Spleen (tissue), 11 donors: Measurements from ENCODE around the gene FES. TPM values are rescaled to one million over a fixed set of nuclear protein-coding genes. Genes with fewer than 3 reads are reported as not detected.
A peak's percentile ranks its signal among the peaks of the same experiment; 100 is the strongest.

Experiments used
- DNase-seq: peaks from one replicate; pipeline ENCODE4 v3.0.0-alpha.2; 2020
- H3K27ac ChIP-seq, 8 donors: fragments of 200-600 bp; sonication (generic) in 7 of 8; 1 replicate in 4 of 8; 2 replicates in 4 of 8; pipeline versions ENCODE4 v1.5.0 to v1.8.0; 2016 to 2021; ENCODE audit warnings: inconsistent platforms in 4 of 8, mild to moderate bottlenecking in 4 of 8, moderate library complexity in 1 of 8
- H3K27me3 ChIP-seq, 7 donors: fragments of 200-600 bp; sonication (generic) in 6 of 7; replicated peaks in 1 of 7; 1 replicate in 4 of 7; 2 replicates in 3 of 7; pipeline versions ENCODE4 v1.5.0 to v1.8.0; 2016 to 2021; ENCODE audit warnings: inconsistent platforms in 3 of 7, mild to moderate bottlenecking in 1 of 7
- H3K36me3 ChIP-seq, 6 donors: fragments of 200-600 bp; sonication (generic) in 5 of 6; 1 replicate in 4 of 6; 2 replicates in 2 of 6; pipeline versions ENCODE4 v1.5.0 to v1.8.0; 2016 to 2021; ENCODE audit warnings: inconsistent platforms in 2 of 6
- H3K4me1 ChIP-seq, 6 donors: fragments of 200-600 bp; sonication (generic) in 5 of 6; 1 replicate in 3 of 6; 2 replicates in 3 of 6; pipeline versions ENCODE4 v1.5.0 to v1.8.0; 2016 to 2021; ENCODE audit warnings: inconsistent platforms in 3 of 6
- H3K4me3 ChIP-seq, 8 donors: fragments of 200-600 bp; sonication (generic) in 7 of 8; 1 replicate in 4 of 8; 2 replicates in 4 of 8; pipeline versions ENCODE4 v1.5.0 to v1.8.0; 2016 to 2021; ENCODE audit warnings: inconsistent platforms in 4 of 8, mild to moderate bottlenecking in 4 of 8, moderate library complexity in 2 of 8
- H3K9me3 ChIP-seq, 8 donors: fragments of 200-600 bp; sonication (generic) in 7 of 8; 1 replicate in 4 of 8; 2 replicates in 4 of 8; pipeline versions ENCODE4 v1.5.0 to v1.8.0; 2016 to 2021; ENCODE audit warnings: inconsistent platforms in 4 of 8
- POLR2A ChIP-seq, 3 donors: fragments of 450-650 bp; IDR thresholded peaks; one replicate each; pipeline ENCODE4 v1.5.1; 2017; ENCODE audit warnings: antibody characterized with exemption in 3 of 3, mild to moderate bottlenecking in 1 of 3
- POLR2AphosphoS5 ChIP-seq, 3 donors: sonication (generic); formaldehyde crosslinking; IDR thresholded peaks; one replicate each; pipeline ENCODE4 v1.5.1; 2017; ENCODE audit warnings: antibody characterized with exemption in 3 of 3
- WGBS, 5 donors: extraction: QIAGEN DNeasy Blood & Tissue Kit in 3 of 5; methylation state at CpG; one replicate each; pipeline versions ENCODE4 v1.1.5 to v1.1.7; 2013 to 2018; 5-methylcytosine and 5-hydroxymethylcytosine counted together
- intact Hi-C: fragments of 100-400 bp; cut with DNase I; formaldehyde crosslinking; loops from one replicate; pipeline ENCODE4 v1.15.0; 2023; ENCODE audit warnings: low total_unique reads
- polyA plus RNA-seq, 3 donors: library from polyadenylated mRNA; stranded (reverse); fragments of 200-250 nt; gene quantifications; one replicate each; pipeline ENCODE4 v1.2.1, GENCODE V29; 2013
- total RNA-seq, 7 donors: library from RNA; depleted of rRNA in 3 of 7; stranded (reverse); fragments of >200 nt in 3 of 7; fragmentation: NEBNext Ultra II Directional in 4 of 7; extraction: Animal tissue kit (Norgen Biotek cat#: 25700) in 4 of 7; gene quantifications; one replicate each; pipeline versions ENCODE4 v1.1.0 to v1.2.1, GENCODE V29; 2016 to 2021
- TF ChIP-seq, protein P1 (sequence below), 11 experiments: fragments of 200-600 bp in 7 of 11; fragments of 450-650 bp in 4 of 11; sonication (generic) in 4 of 11; IDR thresholded peaks in 8 of 11; conservative IDR thresholded peaks in 3 of 11; 1 replicate in 7 of 11; 2 replicates in 4 of 11; pipeline versions ENCODE4 v1.4.0 to v1.8.0; 2016 to 2021; ENCODE audit warnings: antibody characterized with exemption in 11 of 11, inconsistent platforms in 4 of 11, mild to moderate bottlenecking in 1 of 11
- donor health status: healthy with polysubstance abuse.
- donor health status: DM: no; HTN: no; CAD: no; lungs with moderate emphysema.
- donor health status: DM: no; HTN: no; CAD: no.
- donor health status: Bipolar disorder and iron deficiency.
- donor health status: healthy.
- donor health status: DM: no; HTN: no; CAD: no.
- donor health status: DM: yes; HTN: yes; CAD: no.

Gene FES
- total and polyA plus RNA-seq, 10 donors = 39.5 to 369 (median 240) TPM

DNA sequence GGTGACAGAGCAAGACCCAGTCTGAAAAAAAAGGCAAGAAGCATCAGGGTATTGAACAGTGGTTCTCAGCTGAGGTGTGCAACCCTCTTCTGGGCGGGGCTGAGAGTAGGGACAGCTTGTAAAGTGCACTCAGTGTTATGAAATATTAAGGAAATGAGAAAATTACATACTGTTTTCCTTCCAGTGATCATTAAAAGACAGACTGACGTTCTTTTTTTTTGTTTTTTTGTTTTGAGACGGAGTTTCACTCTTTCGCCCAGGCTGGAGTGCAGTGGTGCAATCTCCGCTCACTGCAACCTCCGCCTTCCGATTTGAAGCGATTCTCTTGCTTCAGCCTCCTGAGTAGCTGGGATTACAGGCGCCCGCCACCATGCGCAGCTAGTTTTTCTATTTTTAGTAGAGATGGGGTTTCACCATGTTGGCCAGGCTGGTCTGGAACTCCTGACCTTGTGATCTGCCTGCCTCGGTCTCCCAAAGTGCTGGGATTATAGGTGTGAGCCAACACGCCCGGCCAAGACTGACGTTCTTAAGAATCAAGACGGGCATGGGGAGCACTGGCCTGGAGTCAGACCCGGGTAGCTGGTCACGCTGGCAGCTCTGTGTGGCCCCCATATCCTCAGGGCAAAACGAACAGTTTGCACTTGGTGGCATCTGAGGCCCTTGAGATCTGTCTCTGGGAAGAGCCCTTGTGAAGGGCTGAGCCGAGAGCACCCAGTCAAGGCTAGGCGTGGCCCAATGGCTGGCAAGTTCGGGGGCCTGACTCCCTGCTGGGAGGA is 30.2 kb downstream of the FES start:
- intact Hi-C loops = no loop called here
- H3K4me1 ChIP-seq = peaks cover 0 to 84% (median 18%) of the 10 kb centered on the region in 6 donors
- peaks cover 24 to 100% (median 99%) of the 10 kb centered on the region in 6 donors for H3K36me3 ChIP-seq
- no peaks in the 10 kb centered on the region for H3K9me3 ChIP-seq
- H3K27me3 ChIP-seq = no peaks in the 10 kb centered on the region
- peak overlapping the region in 7 of 8 donors; percentile 67 to 93 (median 79) for H3K27ac ChIP-seq
- WGBS, 5 donors = 71 to 91% (median 78%) methylated on average over 19 to 22 of the region's 22 CpGs
- peak; percentile 78 for DNase-seq
- no peak for TF ChIP-seq POLR2A (IDR thresholded peaks at IDR 0.05)
- TF ChIP-seq, protein P1, sequence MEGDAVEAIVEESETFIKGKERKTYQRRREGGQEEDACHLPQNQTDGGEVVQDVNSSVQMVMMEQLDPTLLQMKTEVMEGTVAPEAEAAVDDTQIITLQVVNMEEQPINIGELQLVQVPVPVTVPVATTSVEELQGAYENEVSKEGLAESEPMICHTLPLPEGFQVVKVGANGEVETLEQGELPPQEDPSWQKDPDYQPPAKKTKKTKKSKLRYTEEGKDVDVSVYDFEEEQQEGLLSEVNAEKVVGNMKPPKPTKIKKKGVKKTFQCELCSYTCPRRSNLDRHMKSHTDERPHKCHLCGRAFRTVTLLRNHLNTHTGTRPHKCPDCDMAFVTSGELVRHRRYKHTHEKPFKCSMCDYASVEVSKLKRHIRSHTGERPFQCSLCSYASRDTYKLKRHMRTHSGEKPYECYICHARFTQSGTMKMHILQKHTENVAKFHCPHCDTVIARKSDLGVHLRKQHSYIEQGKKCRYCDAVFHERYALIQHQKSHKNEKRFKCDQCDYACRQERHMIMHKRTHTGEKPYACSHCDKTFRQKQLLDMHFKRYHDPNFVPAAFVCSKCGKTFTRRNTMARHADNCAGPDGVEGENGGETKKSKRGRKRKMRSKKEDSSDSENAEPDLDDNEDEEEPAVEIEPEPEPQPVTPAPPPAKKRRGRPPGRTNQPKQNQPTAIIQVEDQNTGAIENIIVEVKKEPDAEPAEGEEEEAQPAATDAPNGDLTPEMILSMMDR (IDR thresholded peaks at IDR 0.05 in 8 of 11, conservative IDR thresholded peaks at IDR 0.05 in 3 of 11) = no peak
- peak in 2 of 3 donors; percentile 23 to 68 for TF ChIP-seq POLR2AphosphoS5 (IDR thresholded peaks at IDR 0.05)
- H3K4me3 ChIP-seq = peak overlapping the region in 1 of 8 donors; percentile 61

DNA sequence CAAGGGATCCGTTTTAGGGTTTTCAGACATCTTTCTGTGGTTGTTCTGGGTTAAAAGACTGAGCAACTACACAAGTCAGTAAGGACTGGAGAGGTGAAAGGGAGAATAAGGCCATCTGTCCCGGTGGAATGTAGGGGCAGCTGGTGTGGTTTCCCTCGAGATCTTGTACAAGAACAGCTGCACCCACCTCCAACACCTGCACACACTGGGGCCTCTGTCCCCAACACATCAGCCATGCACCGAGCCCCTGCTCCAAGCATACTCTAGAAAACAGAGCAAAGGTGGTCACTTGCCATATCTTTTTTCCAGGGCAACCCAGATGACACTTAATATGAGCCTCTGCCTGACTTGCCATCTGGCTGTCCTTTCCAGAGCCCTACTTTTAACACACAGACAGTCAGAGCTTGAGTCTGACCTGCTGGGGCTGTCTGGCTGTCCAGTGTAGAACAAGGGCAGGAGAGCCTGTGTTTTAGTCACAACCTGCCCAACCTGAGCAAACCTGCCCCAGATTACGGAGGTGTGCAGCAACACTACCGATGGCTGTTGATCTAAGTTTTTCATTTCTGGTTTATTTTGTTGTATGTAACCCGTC is 31.0 kb downstream of the FES start:
- peak overlapping the region in 7 of 8 donors; percentile 67 to 93 (median 79) for H3K27ac ChIP-seq
- H3K4me1 ChIP-seq = peaks cover 0 to 77% (median 16%) of the 10 kb centered on the region in 6 donors
- WGBS, 5 donors = 39 to 71% (median 46%) methylated on average over 7 of the region's 7 CpGs
- peak overlapping the region in 2 of 8 donors; percentile 32 to 61 for H3K4me3 ChIP-seq
- no peak for TF ChIP-seq POLR2A (IDR thresholded peaks at IDR 0.05)
- TF ChIP-seq, protein P1 (IDR thresholded peaks at IDR 0.05 in 8 of 11, conservative IDR thresholded peaks at IDR 0.05 in 3 of 11) = no peak
- TF ChIP-seq POLR2AphosphoS5 (IDR thresholded peaks at IDR 0.05) = no peak
- intact Hi-C loops = no loop called here
- H3K9me3 ChIP-seq = no peaks in the 10 kb centered on the region
- H3K27me3 ChIP-seq = no peaks in the 10 kb centered on the region
- DNase-seq = no peak
- peaks cover 24 to 100% (median 99%) of the 10 kb centered on the region in 6 donors for H3K36me3 ChIP-seq

GRCh38 chr15:90915808-90916440 is 31.6 kb downstream of the FES start:
- peak; percentile 91 for DNase-seq
- peaks cover 24 to 100% (median 99%) of the 10 kb centered on the region in 6 donors for H3K36me3 ChIP-seq
- peaks cover 0 to 71% (median 16%) of the 10 kb centered on the region in 6 donors for H3K4me1 ChIP-seq
- H3K27ac ChIP-seq = peak overlapping the region in 7 of 8 donors; percentile 67 to 93 (median 79)
- peak overlapping the region in 4 of 8 donors; percentile 29 to 61 (median 31) for H3K4me3 ChIP-seq
- 39 to 57% (median 53%) methylated on average over 24 to 25 of the region's 25 CpGs for WGBS, 5 donors
- H3K9me3 ChIP-seq = no peaks in the 10 kb centered on the region
- intact Hi-C loops = no loop called here
- TF ChIP-seq POLR2AphosphoS5 (IDR thresholded peaks at IDR 0.05) = peak; percentile 65 to 82 (median 68)
- TF ChIP-seq POLR2A (IDR thresholded peaks at IDR 0.05) = no peak
- TF ChIP-seq, protein P1 (IDR thresholded peaks at IDR 0.05 in 8 of 11, conservative IDR thresholded peaks at IDR 0.05 in 3 of 11) = peak in 3 of 11 experiments; percentile 10 to 22 (median 19)
- no peaks in the 10 kb centered on the region for H3K27me3 ChIP-seq
